HepG2 (cell line): ENCODE measurements around the gene SOCS1. TPM values are rescaled to one million over a fixed set of nuclear protein-coding genes. Genes with fewer than 3 reads are reported as not detected.

Experiments used
- CBX1 ChIP-seq: IDR thresholded peaks from one replicate; pipeline ENCODE4 v1.6.1; 2016; ENCODE audit warnings: antibody characterized with exemption, low read depth
- HMG20A ChIP-seq: IDR thresholded peaks from 2 replicates; pipeline ENCODE4 v1.6.1; 2016; ENCODE audit warnings: borderline replicate concordance
- HMGA1 ChIP-seq: sonication (generic); formaldehyde crosslinking; conservative IDR thresholded peaks from 2 replicates; pipeline ENCODE4 v1.4.0; 2020; ENCODE audit warnings: missing genetic modification reagents
- JUNB ChIP-seq: sonication (generic); formaldehyde crosslinking; IDR thresholded peaks from 2 replicates; pipeline ENCODE4 v1.8.0; 2022; ENCODE audit warnings: missing genetic modification reagents, mild to moderate bottlenecking, borderline replicate concordance
- KDM3A ChIP-seq: IDR thresholded peaks from 2 replicates; pipeline ENCODE4 v1.6.1; 2018; ENCODE audit warnings: low read depth, missing compliant biosample characterization
- KLF6 ChIP-seq: IDR thresholded peaks from 2 replicates; pipeline ENCODE4 v1.8.0; 2016; ENCODE audit warnings: missing biosample characterization, missing genetic modification reagents
- NONO ChIP-seq, 2 experiments: fragments of 450-650 bp in 1 of 2; sonication (generic) in 1 of 2; formaldehyde crosslinking in 1 of 2; IDR thresholded peaks in 1 of 2; conservative IDR thresholded peaks in 1 of 2; 2 replicates each; pipeline versions ENCODE4 v1.6.1 to v1.8.0; 2017 to 2022; ENCODE audit warnings: mild to moderate bottlenecking in 1 of 2, missing genetic modification reagents in 1 of 2, moderate library complexity in 1 of 2
- PRPF4 ChIP-seq: fragments of 200-400 bp; formaldehyde crosslinking; IDR thresholded peaks from 2 replicates; pipeline ENCODE4 v1.6.1; 2016; ENCODE audit warnings: low read length, low read depth; ENCODE audit not compliant: poor library complexity, severe bottlenecking
- RCOR2 ChIP-seq: IDR thresholded peaks from 2 replicates; pipeline ENCODE4 v1.6.1; 2016; ENCODE audit warnings: missing biosample characterization, missing genetic modification reagents
- SATB2 ChIP-seq: sonication (generic); formaldehyde crosslinking; IDR thresholded peaks from 2 replicates; pipeline ENCODE4 v1.5.0; 2020; ENCODE audit warnings: missing genetic modification reagents
- SMYD3 ChIP-seq: sonication (generic); formaldehyde crosslinking; IDR thresholded peaks from 2 replicates; pipeline ENCODE4 v1.8.1; 2023; ENCODE audit warnings: mild to moderate bottlenecking, missing genetic modification reagents
- ZMAT3 ChIP-seq: sonication (generic); formaldehyde crosslinking; conservative IDR thresholded peaks from 2 replicates; pipeline ENCODE4 v1.7.0; 2021; ENCODE audit warnings: missing genetic modification reagents
- ZNF253 ChIP-seq: sonication (generic); formaldehyde crosslinking; IDR thresholded peaks from 2 replicates; pipeline ENCODE4 v1.8.0; 2022; ENCODE audit warnings: mild to moderate bottlenecking, missing genetic modification reagents, borderline replicate concordance
- ZNF431 ChIP-seq: sonication (generic); formaldehyde crosslinking; IDR thresholded peaks from 2 replicates; pipeline ENCODE4 v1.9.0; 2022; ENCODE audit warnings: missing genetic modification reagents, low read depth, mild to moderate bottlenecking, borderline replicate concordance
- ZNF670 ChIP-seq: sonication (generic); formaldehyde crosslinking; IDR thresholded peaks from 2 replicates; pipeline ENCODE4 v1.8.0; 2022; ENCODE audit warnings: mild to moderate bottlenecking, missing genetic modification reagents, borderline replicate concordance
- ZNF747 ChIP-seq: sonication (generic); formaldehyde crosslinking; IDR thresholded peaks from 2 replicates; pipeline ENCODE4 v1.8.1; 2023; ENCODE audit warnings: missing genetic modification reagents, mild to moderate bottlenecking, borderline replicate concordance
- ZNF773 ChIP-seq: sonication (generic); formaldehyde crosslinking; IDR thresholded peaks from 2 replicates; pipeline ENCODE4 v1.4.0; 2020; ENCODE audit warnings: missing genetic modification reagents, borderline replicate concordance
- ZNF792 ChIP-seq: IDR thresholded peaks from 2 replicates; pipeline ENCODE4 v1.6.1; 2016
- ZSCAN30 ChIP-seq: sonication (generic); formaldehyde crosslinking; IDR thresholded peaks from 2 replicates; pipeline ENCODE4 v1.5.0; 2020; ENCODE audit warnings: mild to moderate bottlenecking, missing genetic modification reagents
- polyA plus RNA-seq, 8 experiments: library from polyadenylated mRNA; depleted of rRNA in 3 of 8; stranded (reverse) in 7 of 8; unstranded in 1 of 8; fragments of >200 nt; fragmentation: Illumina TruSeq in 4 of 8; extraction: Trizol in 4 of 8; gene quantifications; 2 replicates each; pipeline versions ENCODE4 v1.2.1 to v1.2.3, GENCODE V29; 2011 to 2016; ENCODE audit warnings: low read depth in 4 of 8, missing spikeins in 1 of 8, mixed read lengths in 1 of 8; ENCODE audit not compliant: insufficient read depth in 1 of 8
- total RNA-seq, 5 experiments: library from RNA; depleted of rRNA; stranded (reverse); fragments of >200 nt; fragmentation: Illumina TruSeq; extraction: Trizol; gene quantifications; 2 replicates each; pipeline ENCODE4 v1.2.3, GENCODE V29; 2016; ENCODE audit warnings: low read depth in 1 of 5
- TF ChIP-seq, protein P1 (sequence below): sonication (generic); formaldehyde crosslinking; IDR thresholded peaks from 2 replicates; pipeline ENCODE4 v1.4.0; 2020; ENCODE audit warnings: missing genetic modification reagents
- TF ChIP-seq, protein P2 (sequence below), 2 experiments: fragments of 450-650 bp in 1 of 2; sonication (generic) in 1 of 2; formaldehyde crosslinking; IDR thresholded peaks; 2 replicates each; pipeline versions ENCODE4 v1.5.0 to v1.8.0; 2020 to 2022; ENCODE audit warnings: mild to moderate bottlenecking in 1 of 2, missing genetic modification reagents in 1 of 2
- TF ChIP-seq, protein P3 (sequence below): sonication (generic); formaldehyde crosslinking; IDR thresholded peaks from 2 replicates; pipeline ENCODE4 v1.4.0; 2020; ENCODE audit warnings: missing genetic modification reagents, borderline replicate concordance
- TF ChIP-seq, protein P4 (sequence below): sonication (generic); formaldehyde crosslinking; IDR thresholded peaks from 2 replicates; pipeline ENCODE4 v1.5.0; 2020; ENCODE audit warnings: missing genetic modification reagents, mild to moderate bottlenecking, borderline replicate concordance

The SOCS1 gene
- total and polyA plus RNA-seq, 2 of the 13 experiments (the other 11 are each of a cell fraction or from before 2014, with no cell fraction given) = 5.3 to 6.3 TPM

DNA sequence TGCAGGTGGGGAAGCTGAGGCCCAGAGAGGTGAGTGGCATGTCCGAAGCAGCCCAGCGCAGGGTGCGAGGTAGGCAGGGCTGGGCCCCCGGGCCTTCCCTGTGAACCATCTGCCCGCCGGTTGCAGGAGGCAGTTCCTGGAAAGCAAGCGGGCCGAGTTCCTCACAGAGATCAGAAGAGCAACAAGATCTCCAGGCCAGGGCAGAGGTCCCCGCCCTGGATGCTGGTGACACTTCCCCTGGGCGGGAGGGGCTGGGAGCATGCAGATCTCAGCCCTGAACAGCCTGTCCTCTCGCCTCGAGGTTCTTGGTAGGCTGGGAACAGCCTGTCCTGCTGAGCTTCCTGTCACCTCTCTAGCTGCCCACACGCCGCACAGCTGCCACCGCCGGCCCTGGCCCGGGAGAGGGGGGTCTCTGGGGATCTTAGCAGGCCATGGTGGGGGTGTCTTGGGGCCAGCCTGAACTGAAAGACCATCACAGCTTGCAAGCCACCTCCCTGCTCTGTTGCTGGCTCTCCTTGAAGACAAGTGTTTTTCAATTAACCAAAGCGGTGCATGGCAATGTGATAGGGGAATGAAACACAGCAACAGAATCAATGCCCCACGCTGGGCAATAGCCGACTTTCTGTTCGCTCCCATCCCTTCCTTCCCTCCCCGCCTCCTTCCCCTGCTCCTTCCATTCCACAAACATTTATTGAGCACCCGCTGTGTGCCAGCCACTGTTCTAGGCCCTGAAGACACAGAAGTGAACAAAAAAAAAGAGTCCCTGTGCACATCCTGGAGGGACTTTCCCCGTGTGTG, 31.7 kb downstream of the SOCS1 start (continued):
- no peak for TF ChIP-seq NONO (IDR thresholded peaks at IDR 0.05)
- TF ChIP-seq NONO (CRISPR knock-in tag; conservative IDR thresholded peaks at IDR 0.05) = no peak
- no peak for TF ChIP-seq HMGA1 (CRISPR knock-in tag)
- no peak for TF ChIP-seq JUNB
- TF ChIP-seq SMYD3 (CRISPR knock-in tag) = no peak
- no peak for TF ChIP-seq CBX1
- peak; percentile 52; the same call in 1 of the 2 replicates for TF ChIP-seq KDM3A
- TF ChIP-seq SATB2 (CRISPR knock-in tag) = no peak
- no peak for TF ChIP-seq KLF6 (CRISPR knock-in tag)
- TF ChIP-seq, protein P1, sequence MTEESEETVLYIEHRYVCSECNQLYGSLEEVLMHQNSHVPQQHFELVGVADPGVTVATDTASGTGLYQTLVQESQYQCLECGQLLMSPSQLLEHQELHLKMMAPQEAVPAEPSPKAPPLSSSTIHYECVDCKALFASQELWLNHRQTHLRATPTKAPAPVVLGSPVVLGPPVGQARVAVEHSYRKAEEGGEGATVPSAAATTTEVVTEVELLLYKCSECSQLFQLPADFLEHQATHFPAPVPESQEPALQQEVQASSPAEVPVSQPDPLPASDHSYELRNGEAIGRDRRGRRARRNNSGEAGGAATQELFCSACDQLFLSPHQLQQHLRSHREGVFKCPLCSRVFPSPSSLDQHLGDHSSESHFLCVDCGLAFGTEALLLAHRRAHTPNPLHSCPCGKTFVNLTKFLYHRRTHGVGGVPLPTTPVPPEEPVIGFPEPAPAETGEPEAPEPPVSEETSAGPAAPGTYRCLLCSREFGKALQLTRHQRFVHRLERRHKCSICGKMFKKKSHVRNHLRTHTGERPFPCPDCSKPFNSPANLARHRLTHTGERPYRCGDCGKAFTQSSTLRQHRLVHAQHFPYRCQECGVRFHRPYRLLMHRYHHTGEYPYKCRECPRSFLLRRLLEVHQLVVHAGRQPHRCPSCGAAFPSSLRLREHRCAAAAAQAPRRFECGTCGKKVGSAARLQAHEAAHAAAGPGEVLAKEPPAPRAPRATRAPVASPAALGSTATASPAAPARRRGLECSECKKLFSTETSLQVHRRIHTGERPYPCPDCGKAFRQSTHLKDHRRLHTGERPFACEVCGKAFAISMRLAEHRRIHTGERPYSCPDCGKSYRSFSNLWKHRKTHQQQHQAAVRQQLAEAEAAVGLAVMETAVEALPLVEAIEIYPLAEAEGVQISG (CRISPR knock-in tag) = peak; percentile 55; the same call in 1 of the 2 replicates
- TF ChIP-seq ZMAT3 (CRISPR knock-in tag) = 0 out of 2 replicates have a peak, but pooled peaks have one; percentile 25
- peak; percentile 51; the same call in 1 of the 2 replicates for TF ChIP-seq RCOR2
- TF ChIP-seq ZNF773 = peak; percentile 55; the same call in 1 of the 2 replicates
- TF ChIP-seq, protein P2, sequence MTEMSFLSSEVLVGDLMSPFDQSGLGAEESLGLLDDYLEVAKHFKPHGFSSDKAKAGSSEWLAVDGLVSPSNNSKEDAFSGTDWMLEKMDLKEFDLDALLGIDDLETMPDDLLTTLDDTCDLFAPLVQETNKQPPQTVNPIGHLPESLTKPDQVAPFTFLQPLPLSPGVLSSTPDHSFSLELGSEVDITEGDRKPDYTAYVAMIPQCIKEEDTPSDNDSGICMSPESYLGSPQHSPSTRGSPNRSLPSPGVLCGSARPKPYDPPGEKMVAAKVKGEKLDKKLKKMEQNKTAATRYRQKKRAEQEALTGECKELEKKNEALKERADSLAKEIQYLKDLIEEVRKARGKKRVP (CRISPR knock-in tag; IDR thresholded peaks at IDR 0.05) = no peak
- TF ChIP-seq, protein P3, sequence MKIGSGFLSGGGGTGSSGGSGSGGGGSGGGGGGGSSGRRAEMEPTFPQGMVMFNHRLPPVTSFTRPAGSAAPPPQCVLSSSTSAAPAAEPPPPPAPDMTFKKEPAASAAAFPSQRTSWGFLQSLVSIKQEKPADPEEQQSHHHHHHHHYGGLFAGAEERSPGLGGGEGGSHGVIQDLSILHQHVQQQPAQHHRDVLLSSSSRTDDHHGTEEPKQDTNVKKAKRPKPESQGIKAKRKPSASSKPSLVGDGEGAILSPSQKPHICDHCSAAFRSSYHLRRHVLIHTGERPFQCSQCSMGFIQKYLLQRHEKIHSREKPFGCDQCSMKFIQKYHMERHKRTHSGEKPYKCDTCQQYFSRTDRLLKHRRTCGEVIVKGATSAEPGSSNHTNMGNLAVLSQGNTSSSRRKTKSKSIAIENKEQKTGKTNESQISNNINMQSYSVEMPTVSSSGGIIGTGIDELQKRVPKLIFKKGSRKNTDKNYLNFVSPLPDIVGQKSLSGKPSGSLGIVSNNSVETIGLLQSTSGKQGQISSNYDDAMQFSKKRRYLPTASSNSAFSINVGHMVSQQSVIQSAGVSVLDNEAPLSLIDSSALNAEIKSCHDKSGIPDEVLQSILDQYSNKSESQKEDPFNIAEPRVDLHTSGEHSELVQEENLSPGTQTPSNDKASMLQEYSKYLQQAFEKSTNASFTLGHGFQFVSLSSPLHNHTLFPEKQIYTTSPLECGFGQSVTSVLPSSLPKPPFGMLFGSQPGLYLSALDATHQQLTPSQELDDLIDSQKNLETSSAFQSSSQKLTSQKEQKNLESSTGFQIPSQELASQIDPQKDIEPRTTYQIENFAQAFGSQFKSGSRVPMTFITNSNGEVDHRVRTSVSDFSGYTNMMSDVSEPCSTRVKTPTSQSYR (CRISPR knock-in tag) = no peak
- TF ChIP-seq HMG20A (CRISPR knock-in tag) = peak; percentile 42; the same call in 1 of the 2 replicates
- no peak for TF ChIP-seq ZNF670 (CRISPR knock-in tag)
- no peak for TF ChIP-seq ZNF792
- no peak for TF ChIP-seq PRPF4
- TF ChIP-seq ZNF253 (CRISPR knock-in tag) = no peak
- TF ChIP-seq, protein P4, sequence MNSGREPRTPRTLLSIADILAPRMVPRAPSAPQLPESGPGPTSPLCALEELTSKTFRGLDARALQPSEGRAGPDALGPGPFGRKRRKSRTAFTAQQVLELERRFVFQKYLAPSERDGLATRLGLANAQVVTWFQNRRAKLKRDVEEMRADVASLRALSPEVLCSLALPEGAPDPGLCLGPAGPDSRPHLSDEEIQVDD (CRISPR knock-in tag) = peak; percentile 79; the same call in 1 of the 2 replicates
- TF ChIP-seq ZNF431 (CRISPR knock-in tag) = peak; percentile 74; the same call in 1 of the 2 replicates
- TF ChIP-seq ZSCAN30 (CRISPR knock-in tag) = no peak
- TF ChIP-seq ZNF747 (CRISPR knock-in tag) = peak; percentile 57; the same call in 1 of the 2 replicates
